ENCODE data around the gene DNAAF8.

DNAAF8 gene

DNA sequence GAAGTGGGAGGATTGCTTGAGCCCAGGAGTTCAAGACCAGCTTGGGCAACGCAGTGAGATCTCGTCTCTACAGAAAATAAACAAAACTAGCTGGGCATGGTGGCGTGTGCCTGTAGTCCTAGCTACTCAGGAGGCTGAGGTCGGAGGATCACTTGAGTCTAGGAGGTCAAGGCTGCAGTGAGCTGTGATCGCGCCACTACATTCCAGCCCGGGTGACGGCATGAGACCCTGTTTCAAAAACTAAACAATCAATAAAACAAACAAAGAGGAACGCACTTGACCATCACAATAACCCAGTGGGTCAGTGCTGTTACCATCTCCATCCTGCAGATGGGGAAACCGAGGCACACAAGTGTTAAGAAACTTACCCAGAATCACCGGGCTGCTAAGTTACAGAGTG, 18.9 kb downstream of the DNAAF8 start:
- no peak for DNase-seq

GRCh38 chr16:4754865-4755264, 20.5 kb downstream of the DNAAF8 start:
- no peak for DNase-seq

- DNase-seq = no peak
Observed at GRCh38 chr16:4755687-4756086, 21.4 kb downstream of the DNAAF8 start.

DNA sequence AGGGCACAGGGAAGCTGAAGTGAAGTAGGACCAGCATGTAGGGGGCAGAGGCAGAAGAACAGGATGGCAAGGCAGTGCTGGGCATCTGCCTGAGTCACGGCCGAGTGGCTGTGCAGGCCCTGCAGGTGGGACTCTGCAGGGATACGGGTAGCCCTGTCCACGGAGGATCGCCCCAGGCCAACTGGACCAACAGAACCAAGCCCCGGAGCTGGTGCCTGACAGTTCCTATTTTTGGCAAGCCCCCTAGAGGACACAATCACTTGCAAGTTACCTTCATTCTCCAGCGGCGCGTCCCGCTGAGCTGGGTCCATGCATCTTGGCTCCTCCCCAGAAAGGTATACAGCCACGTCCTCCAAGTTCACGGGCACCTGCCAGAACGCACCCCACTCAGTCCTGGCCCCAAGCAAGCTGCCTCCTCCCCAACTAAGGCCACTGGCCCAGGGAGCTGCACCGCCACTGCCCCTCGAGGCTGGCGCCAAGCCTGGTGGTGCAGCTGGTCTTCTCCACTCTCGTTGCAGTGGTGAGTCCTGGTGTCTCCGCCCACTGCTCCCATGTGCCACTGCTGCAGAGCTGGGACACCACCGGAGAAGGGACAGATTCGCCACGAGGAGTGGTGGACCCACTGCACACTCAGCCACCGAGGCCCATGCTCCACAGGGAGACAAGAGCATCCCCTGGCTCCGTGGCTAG, 26.0 kb downstream of the DNAAF8 start:
- DNase-seq = no peak

DNA sequence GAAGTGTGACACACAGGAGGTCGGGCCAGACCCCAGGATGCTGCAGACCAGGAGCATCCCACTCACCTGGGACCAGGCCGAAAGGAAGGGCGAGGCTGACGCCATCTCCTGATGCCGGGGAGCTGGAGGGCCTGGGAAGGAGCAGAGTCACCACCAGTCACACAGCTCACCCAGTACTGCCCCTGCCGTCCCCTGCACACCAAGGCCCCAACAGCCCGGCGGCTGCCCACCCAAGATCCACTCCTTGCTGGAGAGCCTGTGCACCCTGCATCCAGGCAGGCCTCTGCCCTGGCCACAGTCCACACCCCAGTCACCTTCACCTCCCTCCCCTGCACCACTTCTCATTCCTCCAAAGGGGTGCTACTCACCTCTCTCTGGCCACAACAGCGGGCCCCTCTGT, 27.9 kb downstream of the DNAAF8 start:
- DNase-seq = no peak

DNA sequence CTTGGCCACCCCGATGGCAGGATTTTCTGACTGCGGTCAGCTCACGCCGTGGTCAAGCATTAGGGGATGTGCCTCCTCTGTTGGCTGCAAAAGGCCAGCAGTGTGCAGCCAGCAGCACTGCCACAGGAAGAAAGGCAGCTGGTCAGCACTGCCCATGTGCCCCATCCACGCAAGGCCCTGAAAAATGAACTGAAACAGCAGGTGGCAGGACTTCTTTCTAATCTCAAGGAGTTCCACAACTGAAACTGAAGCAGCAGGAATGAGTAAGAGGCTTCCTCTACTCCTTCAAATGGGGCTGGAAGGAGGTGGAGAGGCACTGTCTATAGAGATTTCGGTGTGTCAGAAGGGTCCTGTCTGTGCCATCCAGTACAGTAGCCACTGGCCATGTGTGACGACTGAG, 29.5 kb downstream of the DNAAF8 start:
- DNase-seq = no peak

- DNase-seq = no peak
Observed at GRCh38 chr16:4765511-4766474, 31.5 kb downstream of the DNAAF8 start.

GRCh38 chr16:4766875-4767628, 32.7 kb downstream of the DNAAF8 start, which contains the start of gene ZNF500:
TSS of gene ZNF500 (minus strand) at chr16:4767162. CDS start at chr16:4765978, 1,184 bp downstream.
- peak; percentile 92 for DNase-seq

- DNase-seq = no peak
Observed at GRCh38 chr16:4767872-4768548, 33.7 kb downstream of the DNAAF8 start.

DNA sequence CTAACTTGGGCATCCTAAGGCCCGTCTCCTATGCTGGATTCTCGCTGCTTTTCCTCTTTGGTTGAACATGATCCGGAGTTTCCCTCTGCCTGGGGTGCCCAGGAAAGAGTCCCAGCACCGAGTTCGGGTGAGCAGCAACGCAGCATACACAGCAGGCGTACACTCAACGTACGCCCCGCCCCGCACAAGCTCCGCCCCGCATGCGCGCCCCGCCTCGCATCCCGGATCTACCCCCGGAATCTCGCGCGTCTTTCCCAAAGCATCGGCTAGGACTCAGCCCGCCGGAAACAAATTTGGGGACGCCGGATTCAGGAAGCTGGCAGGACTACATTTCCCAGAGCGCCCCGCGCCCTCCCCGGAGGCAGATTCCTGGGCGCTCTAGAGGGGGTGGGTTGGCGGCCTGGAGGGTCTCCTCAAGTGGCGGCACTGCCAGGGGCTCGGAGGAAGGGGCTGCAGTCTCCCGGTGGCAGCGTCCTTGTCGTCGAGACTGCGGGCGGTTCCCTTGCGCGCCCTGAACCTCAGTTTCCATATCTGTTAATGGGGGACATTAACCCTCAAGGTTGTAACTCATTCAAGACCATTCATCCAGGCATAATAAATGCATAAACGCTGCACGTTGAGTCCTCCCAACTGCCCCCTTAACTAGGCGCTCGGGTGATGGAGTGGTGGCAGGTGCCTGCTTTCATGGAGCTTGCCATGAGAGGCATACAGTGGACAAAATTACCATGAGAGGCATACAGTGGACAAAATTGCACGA, 34.4 kb downstream of the DNAAF8 start:
- DNase-seq = peak; percentile 72

GRCh38 chr16:4769306-4769638, 34.9 kb downstream of the DNAAF8 start:
- no peak for DNase-seq

DNA sequence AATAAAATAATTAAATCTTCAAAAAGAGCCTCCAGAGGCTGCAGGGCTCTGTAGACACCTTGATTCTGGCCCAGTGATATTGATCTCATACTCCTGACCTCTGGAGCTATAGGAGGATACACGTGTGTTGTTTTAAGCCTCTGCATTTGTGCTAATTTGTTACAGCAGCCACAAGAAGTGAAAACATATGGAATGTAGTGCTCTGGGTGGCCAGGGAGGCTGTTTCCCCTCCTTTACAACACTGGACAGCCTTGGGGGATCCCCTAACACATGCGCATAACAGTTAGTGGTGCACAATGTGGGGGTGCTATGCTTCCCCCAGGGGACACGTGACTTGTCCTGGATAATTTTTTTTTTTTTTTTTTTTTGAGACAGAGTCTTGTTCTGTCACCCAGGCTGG, 37.3 kb downstream of the DNAAF8 start:
- no peak for DNase-seq

DNA sequence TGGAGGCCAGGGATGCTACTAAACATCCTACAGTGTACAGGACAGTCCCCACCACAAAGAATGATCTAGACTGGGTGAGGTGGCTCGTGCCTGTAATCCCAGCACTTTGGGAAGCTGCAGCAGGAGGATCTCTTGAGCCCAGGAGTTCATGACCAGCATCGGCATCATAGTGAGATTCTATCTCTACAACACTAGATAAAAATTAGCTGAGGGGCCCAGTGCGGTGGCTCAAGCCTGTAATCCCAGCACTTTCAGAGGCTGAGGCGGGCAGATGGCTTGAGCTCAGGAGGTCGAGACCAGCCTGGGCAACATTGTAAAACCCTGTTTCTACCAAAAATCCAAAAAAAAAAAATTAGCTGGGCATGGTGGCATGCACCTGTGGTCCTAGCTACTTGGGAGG, 38.0 kb downstream of the DNAAF8 start:
- no peak for DNase-seq

GRCh38 chr16:4775005-4775404, 40.7 kb downstream of the DNAAF8 start:
- no peak for DNase-seq

DNA sequence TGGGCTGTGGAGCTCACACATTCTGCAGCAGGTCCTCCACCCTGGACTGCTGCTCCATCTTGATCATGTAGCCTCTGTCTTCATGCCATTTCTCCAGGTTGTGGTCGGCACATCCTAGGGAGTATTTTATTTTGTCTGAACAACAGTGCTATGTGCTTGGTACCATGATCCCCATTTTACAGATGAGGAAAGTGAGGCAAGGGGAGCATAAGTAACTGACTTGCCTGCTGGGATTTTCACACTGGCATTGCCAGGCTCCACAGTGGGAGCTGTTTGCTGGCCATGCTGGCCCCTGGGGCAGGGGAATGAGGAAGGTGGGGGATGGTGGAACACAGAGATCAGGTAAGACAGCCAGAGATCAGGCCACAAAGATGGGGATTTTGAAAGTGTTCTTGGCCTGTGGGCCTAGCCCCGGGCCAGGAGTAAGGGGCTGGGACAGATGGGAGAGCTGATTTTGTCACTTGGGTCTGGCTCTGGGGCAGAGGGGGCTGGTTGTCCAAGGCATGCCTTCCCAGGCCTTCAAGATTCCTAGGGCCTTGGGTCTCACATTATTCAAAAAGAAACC, 41.9 kb downstream of the DNAAF8 start:
- DNase-seq = no peak

GRCh38 chr16:4777339-4778049, 43.2 kb downstream of the DNAAF8 start:
- DNase-seq = no peak

GRCh38 chr16:4778050-4778392, 43.7 kb downstream of the DNAAF8 start:
- no peak for DNase-seq

- no peak for DNase-seq
Observed at GRCh38 chr16:4780235-4780634, 45.9 kb downstream of the DNAAF8 start.

- DNase-seq = no peak
Observed at GRCh38 chr16:4783251-4783950, 49.1 kb downstream of the DNAAF8 start.

- no peak for DNase-seq
Observed at GRCh38 chr16:4783951-4784336, 49.6 kb downstream of the DNAAF8 start.
